HG02623 (cell line): Measurements from ENCODE around the gene FETUB.

Source experiments
- ATAC-seq: cut with Tn5 transposase; IDR thresholded peaks from one replicate; pipeline ENCODE4 v1.9.1; 2021; ENCODE audit warnings: moderate library complexity; ENCODE audit not compliant: unreplicated experiment

Gene FETUB, protein sequence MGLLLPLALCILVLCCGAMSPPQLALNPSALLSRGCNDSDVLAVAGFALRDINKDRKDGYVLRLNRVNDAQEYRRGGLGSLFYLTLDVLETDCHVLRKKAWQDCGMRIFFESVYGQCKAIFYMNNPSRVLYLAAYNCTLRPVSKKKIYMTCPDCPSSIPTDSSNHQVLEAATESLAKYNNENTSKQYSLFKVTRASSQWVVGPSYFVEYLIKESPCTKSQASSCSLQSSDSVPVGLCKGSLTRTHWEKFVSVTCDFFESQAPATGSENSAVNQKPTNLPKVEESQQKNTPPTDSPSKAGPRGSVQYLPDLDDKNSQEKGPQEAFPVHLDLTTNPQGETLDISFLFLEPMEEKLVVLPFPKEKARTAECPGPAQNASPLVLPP

GRCh38 chr3:186639778-186640472 lies at the start of gene FETUB:
FETUB (plus strand) TSS chr3:186640399; CDS start chr3:186640461, 62 bp downstream.
- no peak for ATAC-seq

DNA sequence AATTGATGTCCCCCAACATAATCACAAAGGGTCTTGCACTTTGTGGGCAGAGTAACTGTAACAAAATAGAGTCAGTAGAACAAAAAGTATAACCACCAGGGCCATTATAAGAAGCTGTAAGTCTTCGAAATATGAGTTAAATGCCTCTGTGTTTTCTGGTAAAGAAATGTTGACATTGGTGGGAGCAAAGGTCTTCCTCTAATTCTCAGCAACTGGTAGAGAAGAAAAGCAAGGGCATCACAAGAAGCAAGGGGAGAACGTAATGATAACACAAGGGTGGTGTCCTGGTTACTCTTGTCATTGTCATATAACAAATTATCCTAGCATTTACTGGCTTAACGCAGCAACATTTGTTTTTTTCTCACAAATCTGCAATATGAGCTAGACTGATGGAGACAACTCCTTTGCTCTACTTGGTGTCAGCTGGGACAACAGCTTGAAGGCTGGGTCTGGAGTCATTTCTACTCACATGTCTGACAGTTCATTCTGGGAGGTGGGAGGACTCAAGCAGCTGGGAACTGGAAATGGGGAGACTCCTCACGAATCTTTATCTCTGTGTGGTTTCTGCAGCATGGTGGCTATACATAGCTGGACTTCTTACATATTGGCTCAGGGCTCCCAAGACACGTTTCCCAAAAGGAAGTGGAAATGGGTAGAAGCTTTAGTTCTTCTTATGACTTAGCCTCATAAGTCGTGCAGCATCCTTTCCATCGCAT lies 49.5 kb upstream of the FETUB start:
- ATAC-seq = no peak

GRCh38 chr3:186592682-186593081 lies 47.5 kb upstream of the FETUB start:
- ATAC-seq = no peak

GRCh38 chr3:186593862-186594261 lies 46.3 kb upstream of the FETUB start:
- ATAC-seq = no peak

GRCh38 chr3:186594591-186595113 lies 45.5 kb upstream of the FETUB start:
- ATAC-seq = no peak

GRCh38 chr3:186596568-186597287 lies 43.5 kb upstream of the FETUB start:
- no peak for ATAC-seq

DNA sequence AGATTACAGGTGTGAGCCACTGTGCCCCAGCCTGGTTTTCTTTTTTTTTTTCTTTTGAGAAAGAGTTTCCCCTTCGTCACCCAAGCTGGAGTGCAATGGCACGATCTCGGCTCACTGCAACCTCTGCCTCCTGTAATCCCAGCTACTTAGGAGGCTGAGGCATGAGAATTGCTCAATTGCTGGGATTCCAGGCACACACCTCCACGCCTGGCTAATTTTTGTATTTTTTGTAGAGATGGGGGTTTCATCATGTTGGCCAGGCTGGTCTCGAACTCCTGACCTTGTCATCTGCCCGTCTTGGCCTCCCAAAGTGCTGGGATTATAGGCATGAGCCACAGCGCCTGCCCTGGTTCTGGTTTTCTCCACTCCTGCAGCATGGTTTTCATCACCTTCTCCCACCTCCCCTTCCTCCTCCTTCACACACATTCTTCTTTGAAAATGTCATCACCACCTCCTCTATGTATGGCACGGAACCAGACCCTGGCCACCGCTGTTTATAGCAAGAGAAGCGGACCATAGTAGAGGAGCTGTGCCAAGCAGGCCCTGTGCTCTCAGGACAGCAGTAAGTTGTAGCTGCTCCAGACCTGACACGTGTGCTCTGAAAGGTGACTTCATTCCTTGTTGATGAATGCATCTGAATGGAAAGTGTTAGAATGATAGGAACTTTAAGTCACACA lies 42.0 kb upstream of the FETUB start:
- ATAC-seq = no peak

DNA sequence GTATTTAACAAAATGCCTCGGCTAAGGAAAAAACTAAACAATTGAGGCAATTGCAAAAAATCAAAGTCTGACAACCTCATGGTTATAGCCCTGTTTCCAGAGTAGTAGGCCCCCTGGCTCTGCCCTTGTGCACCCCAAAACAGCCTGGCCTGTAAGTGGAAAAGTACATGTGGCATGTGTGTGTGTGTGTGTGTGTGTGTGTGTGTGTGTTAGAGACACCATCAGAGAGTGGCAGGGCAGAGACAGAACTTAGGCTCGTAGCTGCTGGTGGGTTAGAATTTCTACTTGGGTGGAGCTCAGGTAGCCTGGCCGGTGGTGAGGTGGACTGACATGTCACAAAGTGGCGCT lies 41.4 kb upstream of the FETUB start:
- no peak for ATAC-seq

- no peak for ATAC-seq
Observed at GRCh38 chr3:186599142-186599784, 40.9 kb upstream of the FETUB start.

GRCh38 chr3:186599785-186600166 lies 40.4 kb upstream of the FETUB start:
- ATAC-seq = no peak

GRCh38 chr3:186600896-186601295 lies 39.3 kb upstream of the FETUB start:
- no peak for ATAC-seq

- no peak for ATAC-seq
Observed at GRCh38 chr3:186603159-186603558, 37.0 kb upstream of the FETUB start.

GRCh38 chr3:186605078-186605477 lies 35.1 kb upstream of the FETUB start:
- no peak for ATAC-seq

GRCh38 chr3:186605561-186606545 lies 34.3 kb upstream of the FETUB start:
- no peak for ATAC-seq

DNA sequence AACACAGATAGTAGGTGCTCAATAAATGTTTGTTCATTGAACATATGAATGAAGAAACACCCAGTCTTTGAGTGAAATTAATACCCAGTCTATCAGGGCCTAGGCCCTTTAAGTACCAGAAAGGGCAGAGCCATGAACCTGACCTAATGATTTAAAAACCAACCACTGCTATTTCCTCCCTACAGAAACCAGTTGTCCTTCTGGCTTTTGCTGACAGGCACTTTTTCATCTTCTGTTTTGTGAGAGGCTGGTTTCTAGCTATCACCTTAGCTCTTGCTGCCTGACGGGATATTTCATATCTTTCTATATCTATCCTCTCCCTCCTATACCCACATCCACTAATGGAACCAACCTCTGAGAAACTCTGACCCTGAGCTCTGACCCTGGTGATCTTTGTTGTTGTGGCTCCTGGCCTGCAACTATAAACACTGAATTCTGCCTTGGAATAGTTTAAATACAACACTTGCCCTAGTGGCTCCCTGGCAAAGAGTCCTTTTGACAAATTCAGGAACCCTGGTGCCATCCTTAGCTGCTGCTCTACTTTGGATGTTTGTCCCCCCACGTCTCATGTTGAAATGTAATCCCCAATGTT lies 31.5 kb upstream of the FETUB start:
- ATAC-seq = no peak

DNA sequence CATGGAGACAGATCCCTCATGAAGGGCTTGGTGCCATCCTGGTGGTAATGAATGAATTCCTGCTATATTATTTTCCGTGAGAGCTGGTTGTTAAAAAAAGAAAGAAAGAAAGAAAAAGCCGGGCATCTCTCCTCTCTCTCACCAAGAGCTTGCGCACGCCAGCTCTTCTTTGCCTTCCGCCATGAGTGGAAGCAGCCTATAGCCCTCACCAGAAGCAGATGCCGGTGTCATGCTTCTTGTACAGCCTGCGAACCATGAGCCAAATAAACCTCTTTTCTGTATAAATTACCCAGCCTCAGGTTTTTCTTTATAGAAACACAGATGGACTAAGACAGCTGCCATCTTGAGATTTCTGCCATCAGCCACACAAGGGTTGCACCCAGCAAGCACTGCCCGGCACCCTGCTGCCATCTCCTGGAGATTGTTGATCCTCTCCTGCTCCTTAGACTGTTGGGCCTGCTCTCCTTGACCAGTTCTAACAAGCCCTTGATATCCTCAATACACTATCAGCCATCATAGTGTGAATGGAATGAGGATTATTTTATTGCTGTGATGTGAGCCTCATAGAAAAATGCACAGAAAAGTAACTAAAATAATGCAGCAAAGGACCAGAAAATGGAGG lies 30.8 kb upstream of the FETUB start:
- no peak for ATAC-seq

- ATAC-seq = no peak
Observed at GRCh38 chr3:186612065-186612464, 28.1 kb upstream of the FETUB start.
